Measurements from ENCODE around the gene KCP.
A peak's percentile ranks its signal among the peaks of the same experiment; 100 is the strongest.

The KCP gene

DNA sequence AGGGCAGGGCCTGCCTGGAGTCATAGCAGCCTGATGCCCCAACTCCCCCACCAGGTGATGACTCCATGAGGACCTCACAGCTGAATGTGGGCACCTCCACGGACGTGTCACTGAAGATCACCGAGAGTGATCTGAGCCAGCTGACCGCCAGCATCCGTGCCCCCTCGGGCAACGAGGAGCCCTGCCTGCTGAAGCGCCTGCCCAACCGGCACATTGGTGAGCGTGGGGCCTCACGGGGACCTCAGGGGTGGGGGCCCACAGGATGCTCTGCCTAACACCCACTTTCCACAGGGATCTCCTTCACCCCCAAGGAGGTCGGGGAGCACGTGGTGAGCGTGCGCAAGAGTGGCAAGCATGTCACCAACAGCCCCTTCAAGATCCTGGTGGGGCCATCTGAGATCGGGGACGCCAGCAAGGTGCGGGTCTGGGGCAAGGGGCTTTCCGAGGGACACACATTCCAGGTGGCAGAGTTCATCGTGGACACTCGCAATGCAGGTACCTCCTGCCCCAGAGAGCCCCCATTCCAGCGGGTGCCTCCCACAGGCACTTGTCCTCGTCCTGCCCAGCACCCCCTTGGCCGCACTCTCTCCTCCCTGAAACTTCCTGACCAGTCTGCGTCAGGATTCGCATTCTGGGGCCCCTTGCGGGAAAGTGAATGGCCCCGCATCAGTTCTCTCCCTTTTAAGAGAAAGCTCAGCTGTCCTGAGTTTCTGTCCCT lies 57.8 kb downstream of the KCP start:
- DNase-seq, result no peak

GRCh38 chr7:128849804-128850490 lies 60.6 kb downstream of the KCP start:
- no peak for DNase-seq

DNA sequence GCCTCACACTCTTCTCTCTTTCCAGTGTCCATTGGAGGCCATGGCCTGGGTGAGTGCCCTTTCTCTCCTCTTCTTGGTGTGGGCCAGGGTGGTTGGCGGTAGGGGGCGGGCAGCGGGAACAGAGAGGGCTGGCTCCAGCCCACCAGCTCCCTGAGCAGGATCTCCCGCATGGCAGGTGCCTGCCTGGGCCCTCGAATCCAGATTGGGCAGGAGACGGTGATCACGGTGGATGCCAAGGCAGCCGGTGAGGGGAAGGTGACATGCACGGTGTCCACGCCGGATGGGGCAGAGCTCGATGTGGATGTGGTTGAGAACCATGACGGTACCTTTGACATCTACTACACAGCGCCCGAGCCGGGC lies 61.4 kb downstream of the KCP start:
- DNase-seq, result no peak

DNA sequence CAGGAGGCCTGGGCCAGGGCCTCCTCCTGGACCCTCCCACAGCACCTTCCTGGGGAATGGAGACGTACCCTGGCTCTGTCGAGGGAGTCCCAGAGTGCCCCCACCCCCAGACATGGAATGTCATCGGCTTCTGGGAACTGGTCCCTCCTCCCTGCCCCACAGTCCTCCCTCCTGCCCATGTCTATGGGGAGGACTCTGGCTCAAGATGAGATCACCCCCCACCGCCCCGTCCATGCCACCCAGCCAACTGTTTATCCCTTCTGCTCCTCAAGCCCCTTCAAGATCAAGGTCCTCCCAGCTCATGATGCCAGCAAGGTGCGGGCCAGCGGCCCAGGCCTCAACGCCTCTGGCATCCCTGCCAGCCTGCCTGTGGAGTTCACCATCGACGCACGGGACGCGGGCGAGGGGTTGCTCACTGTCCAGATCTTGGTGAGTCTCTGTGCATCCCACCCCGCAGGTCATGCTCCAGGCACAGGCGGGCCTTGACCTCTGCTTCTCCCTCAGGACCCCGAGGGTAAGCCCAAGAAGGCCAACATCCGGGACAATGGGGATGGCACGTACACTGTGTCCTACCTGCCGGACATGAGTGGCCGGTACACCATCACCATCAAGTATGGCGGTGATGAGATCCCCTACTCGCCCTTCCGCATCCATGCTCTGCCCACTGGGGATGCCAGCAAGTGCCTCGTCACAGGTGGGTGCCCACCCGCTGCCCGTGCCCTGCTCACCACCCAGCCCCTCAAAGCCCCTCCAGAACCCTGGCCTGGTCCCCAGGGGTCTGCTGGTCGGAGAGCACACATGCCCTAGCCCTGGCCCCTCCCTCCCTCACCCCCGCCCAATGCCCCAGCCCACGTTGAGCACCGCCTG lies 62.0 kb downstream of the KCP start:
- no peak for DNase-seq

DNA sequence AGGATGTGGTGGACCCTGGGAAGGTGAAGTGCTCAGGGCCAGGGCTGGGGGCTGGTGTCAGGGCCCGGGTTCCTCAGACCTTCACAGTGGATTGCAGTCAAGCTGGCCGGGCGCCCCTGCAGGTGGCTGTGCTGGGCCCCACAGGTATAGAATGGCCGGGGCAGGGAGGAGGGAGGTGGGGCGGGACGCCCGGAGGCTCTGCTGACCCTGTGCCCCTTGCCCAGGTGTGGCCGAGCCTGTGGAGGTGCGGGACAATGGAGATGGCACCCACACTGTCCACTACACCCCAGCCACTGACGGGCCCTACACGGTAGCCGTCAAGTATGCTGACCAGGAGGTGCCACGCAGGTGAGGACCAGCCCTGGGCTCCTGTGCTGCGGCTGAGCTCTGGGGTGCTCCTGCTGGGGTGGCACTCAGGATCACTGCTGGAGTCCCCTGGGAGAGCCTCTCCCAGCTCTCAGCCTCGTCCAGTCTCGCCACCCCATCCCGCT lies 62.7 kb downstream of the KCP start:
- DNase-seq, result no peak

GRCh38 chr7:128846781-128847444 lies 63.6 kb downstream of the KCP start:
- DNase-seq, result no peak

DNA sequence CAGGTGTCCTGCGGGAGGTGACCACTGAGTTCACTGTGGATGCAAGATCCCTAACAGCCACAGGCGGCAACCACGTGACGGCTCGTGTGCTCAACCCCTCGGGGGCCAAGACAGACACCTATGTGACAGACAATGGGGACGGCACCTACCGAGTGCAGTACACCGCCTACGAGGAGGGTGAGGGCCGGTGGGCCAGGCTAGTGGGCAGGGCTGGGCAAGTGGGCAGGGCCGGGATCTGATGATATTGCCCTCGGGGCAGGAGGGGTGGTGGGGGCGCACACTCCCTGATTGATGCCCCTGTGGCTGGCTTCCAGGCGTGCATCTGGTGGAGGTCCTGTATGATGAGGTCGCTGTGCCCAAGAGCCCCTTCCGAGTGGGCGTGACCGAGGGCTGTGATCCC lies 64.5 kb downstream of the KCP start:
- DNase-seq, result no peak

DNA sequence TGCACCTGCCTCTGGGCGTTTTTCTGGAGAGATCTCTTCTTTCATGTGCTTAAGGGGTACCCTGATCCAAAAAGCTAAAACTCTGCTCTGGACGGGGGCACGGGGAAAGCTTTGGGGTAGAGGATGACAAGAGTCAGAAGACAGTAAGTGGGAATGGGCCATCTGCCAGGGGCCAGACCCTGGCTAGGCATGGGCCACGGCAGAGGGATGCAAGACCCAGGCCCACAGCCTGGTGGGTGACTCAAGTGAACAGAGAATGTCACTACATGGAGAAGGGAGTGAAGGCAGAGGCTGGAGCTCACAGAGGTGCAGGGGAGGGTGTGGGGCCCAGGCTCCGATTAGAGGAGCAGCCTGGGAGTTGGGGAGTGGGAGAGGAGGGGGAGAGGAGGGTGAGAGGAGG lies 65.0 kb downstream of the KCP start:
- DNase-seq, result no peak

- DNase-seq, result no peak
These were observed 65.7 kb downstream of the KCP start for GRCh38 chr7:128844777-128845311.

GRCh38 chr7:128843938-128844621 lies 66.4 kb downstream of the KCP start:
- DNase-seq, result no peak

GRCh38 chr7:128842674-128843641 lies 67.6 kb downstream of the KCP start:
- no peak for DNase-seq

- no peak for DNase-seq
These were observed 68.4 kb downstream of the KCP start for GRCh38 chr7:128841921-128842673.

GRCh38 chr7:128841171-128841690 lies 69.3 kb downstream of the KCP start:
- DNase-seq, result peak; percentile 30

- no peak for DNase-seq
These were observed 70.0 kb downstream of the KCP start for GRCh38 chr7:128840326-128841170.

GRCh38 chr7:128839751-128840177 lies 70.7 kb downstream of the KCP start:
- DNase-seq, result no peak

DNA sequence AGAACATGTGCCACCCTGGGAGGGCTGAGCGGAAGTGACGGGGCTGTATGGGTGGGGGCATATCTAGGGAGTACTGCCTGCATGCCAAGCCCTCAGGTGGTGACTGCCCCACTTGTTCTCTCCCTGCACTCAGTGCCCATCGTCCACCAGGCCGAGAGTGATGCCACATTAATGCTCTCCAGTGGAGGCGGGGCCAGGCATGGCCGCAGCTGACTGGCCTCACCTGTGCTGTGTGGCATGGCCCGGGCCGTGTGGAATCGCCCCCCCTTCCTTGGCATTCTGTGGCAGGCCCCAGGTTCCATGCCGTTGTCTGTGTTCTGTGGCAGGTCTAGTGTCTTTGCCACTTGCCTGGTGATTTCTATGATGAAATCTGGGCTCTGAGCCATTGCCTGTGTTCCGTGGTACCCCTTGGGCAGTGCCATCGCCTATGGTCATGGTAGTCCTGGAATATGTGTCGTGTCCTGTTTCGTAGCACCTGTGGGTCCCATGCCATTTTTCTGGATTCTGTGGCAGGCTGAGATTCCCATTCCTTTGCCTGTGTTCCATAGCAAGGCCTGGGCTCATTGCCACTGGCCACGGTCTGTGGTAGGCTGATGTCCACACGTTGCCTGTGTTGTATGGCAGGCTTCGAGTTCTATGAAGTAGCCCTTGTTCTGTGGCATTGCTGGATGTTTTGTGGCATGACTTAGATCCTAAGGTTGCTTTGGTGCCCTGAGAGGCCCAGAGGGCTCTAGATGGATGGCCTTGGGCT lies 71.4 kb downstream of the KCP start:
- DNase-seq, result no peak

DNA sequence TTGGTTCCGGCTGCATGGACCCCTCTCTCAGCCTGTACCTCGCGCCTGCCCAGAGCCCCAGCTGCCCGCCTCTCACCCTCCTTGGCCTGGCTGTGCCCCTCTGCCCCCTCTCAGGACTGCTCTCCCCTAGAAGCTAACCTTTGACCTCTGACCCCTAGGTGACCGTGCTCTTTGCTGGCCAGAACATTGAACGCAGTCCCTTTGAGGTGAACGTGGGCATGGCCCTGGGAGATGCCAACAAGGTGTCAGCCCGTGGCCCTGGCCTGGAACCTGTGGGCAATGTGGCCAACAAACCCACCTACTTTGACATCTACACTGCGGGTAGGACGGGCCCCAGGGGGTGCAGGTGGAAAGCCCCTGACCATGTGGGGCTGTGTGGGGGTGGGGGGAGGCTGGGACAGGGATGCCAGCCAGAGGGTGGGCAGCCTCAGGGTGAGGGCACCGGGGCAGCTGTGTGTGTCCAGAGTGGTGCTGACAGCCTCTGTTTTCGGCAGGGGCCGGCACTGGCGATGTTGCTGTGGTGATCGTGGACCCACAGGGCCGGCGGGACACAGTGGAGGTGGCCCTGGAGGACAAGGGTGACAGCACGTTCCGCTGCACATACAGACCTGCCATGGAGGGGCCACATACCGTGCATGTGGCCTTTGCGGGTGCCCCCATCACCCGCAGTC lies 72.3 kb downstream of the KCP start:
- DNase-seq, result no peak

GRCh38 chr7:128837521-128837921 lies 73.0 kb downstream of the KCP start:
- DNase-seq, result no peak
